HG02885 (cell line): ENCODE measurements around the gene ARL17B.
A peak's percentile ranks its signal among the peaks of the same experiment; 100 is the strongest.
"Not testable (repeated sequence)": the region's sequence is repeated elsewhere in the genome, so short reads cannot be mapped to it uniquely, and the experiment has no call there.

Experiments
- ATAC-seq: cut with Tn5 transposase; IDR thresholded peaks from one replicate; pipeline ENCODE4 v1.9.1; 2021; ENCODE audit warnings: mild to moderate bottlenecking; ENCODE audit not compliant: unreplicated experiment, poor library complexity

The ARL17B gene

GRCh38 chr17:46291618-46292017 lies 69.9 kb downstream of the ARL17B start:
- ATAC-seq: not testable (repeated sequence)

GRCh38 chr17:46290906-46291546 lies 70.5 kb downstream of the ARL17B start:
- ATAC-seq: peak; percentile 82

- ATAC-seq: not testable (repeated sequence)
Measured at GRCh38 chr17:46287587-46287986, 74.0 kb downstream of the ARL17B start.

DNA sequence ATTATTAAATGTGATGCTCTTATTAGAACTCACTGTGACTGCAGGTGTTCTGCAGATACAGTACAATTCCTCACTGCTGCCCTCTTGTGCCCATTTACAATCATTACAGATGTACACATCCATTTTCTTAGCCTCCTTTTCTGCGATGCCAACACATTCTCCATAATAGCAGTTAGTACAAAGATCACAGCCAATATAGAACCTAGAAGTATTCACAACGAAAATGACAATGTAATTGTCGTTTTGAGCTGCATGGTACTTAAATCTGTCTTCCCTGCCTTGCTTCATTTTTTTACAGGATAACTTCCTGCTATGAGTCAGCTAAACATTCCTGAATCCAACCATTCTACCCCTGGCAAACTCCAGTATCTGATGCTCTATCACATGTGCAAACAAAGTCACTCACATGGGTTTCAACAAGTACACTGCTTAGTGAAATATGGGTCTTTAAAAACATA lies 74.8 kb downstream of the ARL17B start:
- ATAC-seq: not testable (repeated sequence)

GRCh38 chr17:46285500-46285899 lies 76.1 kb downstream of the ARL17B start:
- not testable (repeated sequence) for ATAC-seq

DNA sequence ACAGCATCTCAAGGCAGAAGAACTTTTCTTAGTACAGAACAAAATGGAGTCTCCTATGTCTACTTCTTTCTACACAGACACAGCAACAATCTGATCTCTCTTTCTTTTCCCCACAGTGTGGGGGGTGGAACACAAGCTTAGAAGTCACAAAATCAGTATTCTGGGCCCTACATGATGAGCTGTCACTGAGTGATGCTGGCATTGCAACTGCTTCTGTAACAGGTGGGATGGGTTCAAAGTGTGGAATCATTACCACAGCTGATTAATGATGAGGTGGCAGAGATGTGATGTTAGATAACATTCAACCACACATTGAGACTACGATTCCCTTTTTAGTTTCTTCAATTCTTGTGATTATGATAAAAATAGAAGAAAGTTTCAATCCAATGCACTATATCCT lies 77.1 kb downstream of the ARL17B start:
- ATAC-seq: not testable (repeated sequence)

DNA sequence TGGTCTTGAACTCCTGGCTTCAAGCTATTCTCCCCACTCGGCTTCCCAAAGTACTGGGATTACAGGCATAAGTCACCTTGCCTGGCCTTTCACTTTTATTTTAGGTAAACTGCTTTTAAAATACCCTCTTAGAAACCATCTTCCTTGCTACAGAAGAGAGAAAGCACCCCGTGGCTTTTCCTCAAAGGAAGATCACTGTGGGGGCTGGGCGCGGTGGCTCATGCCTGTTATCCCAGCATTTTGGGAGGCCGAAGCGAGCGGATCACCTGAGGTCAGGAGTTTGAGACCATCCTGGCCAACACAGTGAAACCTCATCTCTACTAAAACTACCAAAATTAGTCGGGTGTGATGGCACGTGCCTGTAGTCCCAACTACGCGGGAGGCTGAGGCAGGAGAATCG lies 78.9 kb downstream of the ARL17B start:
- not testable (repeated sequence) for ATAC-seq

DNA sequence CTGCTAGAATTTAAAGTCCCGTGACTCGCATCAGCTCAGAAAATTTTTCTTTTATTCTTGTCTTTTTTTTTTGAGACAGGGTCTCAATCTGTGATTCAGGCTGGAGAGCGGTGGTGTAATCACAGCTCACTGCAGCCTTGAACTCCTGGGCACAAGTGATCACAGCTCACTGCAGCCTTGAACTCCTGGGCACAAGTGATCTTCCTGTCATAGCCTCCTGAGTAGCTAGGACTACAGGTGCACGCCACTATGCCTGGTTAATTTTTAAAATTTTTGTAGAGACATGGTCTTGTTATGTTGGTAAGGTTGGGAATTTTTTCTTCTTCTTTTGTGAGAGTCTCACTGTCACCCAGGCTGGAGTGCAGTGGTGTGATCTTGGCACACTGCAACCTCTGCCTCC lies 80.2 kb downstream of the ARL17B start:
- ATAC-seq: not testable (repeated sequence)

DNA sequence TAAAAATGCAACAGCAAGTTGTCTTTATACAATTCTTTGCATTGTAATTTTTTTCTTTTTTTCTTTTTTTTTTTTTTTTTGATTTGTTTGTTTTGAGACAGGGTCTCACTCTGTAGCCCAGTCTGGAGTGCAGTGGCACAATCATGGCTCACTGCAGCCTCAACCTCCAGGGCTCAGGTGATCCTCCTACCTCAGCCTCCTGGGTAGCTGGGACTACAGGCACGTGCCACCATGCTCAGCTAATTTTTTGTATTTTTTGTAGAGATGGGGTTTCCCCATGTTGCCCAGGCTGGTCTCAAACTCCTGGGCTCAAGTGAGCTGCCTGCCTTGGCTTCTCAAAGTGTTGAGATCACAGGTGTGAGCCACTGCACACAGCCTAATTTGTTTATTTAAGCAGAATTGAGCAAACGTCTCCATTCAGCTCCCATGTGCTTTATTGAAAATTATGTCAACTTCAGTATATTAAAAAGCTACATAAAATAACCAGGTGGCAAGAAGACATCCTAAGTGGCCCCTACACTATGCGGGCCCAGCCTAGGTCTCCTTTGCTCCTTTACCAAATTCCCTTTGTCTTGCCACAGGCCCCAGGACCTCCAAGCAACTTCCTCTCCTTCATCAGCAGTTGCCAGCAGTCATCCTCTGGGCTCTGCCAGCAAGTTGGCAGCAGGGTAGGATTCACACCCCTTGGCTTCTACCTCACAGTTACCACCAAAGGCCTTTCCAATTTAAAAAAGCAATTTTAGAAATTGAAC lies 84.7 kb downstream of the ARL17B start:
- not testable (repeated sequence) for ATAC-seq

- no peak for ATAC-seq
Measured at GRCh38 chr17:46274238-46274637, 87.3 kb downstream of the ARL17B start.

DNA sequence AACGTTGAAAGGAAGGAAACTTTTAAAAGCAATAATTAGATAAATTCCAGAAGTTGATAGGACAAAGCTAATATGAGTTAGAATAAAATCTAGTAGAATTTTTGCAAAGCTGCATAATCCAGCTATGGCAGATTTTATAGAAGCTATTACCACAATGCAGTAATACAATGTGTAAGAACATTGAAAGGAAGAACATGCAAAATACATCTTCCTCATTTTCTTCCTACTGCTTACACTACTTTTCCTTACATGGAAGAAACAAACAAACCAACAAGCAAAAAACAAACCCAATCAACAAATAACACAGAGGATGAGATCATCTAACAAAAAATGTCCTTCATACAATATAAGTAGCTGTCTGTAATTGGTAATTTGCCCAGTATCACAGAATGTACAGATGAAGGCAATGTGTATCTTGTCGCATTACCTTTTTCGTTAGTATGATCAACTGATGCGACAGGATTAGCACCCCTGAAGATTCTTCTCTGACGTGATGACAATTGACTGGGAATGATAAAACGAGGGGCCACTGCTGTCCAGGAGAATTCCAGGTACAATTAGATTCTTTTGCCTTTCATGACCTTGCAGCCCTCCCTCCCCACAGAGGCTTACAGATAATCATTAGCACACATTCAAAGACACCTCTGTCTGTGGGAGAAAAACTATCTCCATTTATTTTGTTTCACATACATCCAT lies 87.9 kb downstream of the ARL17B start:
- ATAC-seq: no peak

GRCh38 chr17:46270032-46270431 lies 91.5 kb downstream of the ARL17B start:
- ATAC-seq: no peak

DNA sequence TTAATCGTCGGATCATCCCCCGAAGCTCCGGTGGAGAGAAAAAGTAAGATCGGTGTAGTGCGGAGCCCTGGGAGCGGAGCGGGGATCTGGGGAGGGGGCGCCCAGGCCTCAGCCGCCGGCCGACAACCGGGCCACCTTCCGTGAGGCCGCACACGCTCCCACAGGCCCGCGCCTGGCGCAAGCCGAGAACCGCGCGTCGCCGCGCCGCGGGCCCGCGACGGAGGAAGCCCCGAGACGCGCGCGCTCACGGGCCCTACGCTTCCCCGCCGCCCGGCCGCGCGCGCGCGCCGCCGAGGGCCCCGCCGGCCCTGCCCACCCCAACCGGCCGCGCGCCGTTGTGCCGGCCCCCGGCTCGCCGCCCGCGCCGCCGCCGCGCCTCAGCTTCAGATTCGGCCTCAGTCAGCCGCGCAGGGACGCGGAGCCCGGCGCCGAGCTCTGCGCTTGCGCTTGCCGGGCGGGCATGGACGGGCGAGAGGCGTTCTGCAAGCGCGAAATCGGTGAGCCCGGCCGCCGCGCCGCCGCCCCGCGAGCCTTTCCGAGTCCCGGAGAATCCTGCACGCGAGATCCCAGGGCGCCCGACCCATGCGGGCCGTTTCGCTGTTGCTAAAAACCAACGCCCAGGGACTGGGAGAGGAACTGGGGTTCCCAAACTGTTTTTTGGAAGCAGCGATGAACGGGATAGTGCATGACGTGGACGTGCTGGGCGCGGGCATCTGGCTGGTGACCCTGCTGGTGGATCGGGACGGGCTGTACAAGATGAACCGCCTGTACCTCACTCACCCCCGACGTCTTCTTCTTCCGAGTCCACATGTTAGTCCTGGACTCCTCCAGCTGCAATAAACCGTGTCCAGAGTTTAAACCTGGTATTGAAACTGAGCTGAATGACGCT lies 94.7 kb downstream of the ARL17B start:
- ATAC-seq: peak; percentile 88

DNA sequence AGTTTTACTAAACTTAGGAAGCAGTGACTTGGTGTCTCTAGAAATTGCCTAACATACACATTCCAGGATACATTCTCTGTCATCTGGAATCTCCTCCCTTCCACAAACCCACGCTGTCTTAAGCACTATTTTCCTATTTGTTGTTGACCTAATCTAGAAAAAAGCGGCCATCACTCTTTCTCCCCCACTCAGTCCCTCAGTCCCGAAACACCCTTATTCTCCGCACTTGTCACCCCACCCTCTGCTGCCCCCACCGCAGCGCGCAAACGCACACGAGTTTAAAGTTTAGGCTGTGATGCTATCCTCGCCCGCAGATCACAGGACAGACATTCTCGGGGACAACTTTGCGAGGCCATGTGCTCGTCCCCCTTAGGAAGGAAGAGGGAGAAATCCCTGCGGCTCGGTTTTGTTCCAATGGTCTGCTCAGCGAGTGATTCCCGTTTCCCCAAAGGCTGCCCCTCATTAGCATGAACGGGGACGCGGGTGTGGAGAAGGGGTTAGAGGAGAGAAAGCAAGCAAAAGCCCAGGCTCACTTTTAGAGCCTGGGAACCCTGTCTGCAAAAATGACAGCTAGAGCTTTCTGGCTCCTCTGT lies 95.4 kb downstream of the ARL17B start:
- not testable (repeated sequence) for ATAC-seq

DNA sequence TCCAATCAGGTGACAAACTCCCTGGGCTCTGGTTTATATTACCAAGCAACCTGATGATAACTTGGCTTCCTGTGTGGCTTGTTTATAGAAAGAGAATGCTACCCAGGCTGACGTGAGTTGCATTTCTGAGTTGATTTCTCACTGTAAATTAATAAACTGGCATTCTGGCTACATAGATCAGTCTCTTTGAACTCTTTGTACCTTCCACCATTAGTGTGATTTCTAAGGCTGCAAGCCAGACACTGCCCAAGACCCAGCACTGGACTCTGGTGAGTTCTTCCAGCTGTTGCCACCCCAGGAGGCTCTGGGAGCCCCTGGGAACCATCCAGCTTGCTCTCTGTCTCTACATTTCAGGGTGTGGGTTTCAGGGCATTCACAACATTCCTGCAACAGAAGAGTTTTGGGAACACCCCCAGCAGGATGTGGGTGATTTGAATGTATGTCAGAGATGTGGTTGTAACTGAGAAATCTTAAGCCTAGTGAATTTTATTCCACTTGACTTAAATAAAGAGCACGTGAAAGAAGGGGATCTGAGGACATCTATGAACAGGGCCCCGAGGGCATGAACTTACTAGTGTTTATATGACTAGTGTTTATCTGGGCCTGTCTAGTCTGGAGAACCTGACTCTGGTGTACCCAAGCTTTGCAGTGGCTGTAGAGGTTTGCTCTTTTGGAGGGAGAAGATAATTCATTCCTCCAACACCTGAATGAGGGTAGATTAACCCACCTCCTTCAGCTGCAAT lies 96.9 kb downstream of the ARL17B start:
- ATAC-seq: no peak

DNA sequence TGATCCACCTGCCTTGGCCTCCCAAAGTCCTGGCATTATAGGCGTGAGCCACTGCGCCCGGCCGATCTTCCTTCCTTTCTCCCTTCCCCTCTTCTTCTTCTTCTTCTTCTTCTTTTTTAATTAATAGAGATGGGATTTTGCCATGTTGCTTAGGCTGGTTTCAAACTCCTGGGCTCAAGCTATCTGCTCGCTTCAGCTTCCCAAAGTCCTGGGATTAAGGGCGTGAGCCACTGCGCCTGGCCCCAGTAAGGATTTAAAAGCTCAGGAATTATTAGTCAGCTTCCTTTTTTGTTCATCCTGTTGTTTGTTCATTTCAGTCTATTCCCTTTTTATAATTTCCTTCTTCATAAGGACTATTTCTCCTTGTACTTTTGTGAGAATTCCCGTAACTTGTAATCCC lies 99.3 kb downstream of the ARL17B start:
- ATAC-seq: no peak

DNA sequence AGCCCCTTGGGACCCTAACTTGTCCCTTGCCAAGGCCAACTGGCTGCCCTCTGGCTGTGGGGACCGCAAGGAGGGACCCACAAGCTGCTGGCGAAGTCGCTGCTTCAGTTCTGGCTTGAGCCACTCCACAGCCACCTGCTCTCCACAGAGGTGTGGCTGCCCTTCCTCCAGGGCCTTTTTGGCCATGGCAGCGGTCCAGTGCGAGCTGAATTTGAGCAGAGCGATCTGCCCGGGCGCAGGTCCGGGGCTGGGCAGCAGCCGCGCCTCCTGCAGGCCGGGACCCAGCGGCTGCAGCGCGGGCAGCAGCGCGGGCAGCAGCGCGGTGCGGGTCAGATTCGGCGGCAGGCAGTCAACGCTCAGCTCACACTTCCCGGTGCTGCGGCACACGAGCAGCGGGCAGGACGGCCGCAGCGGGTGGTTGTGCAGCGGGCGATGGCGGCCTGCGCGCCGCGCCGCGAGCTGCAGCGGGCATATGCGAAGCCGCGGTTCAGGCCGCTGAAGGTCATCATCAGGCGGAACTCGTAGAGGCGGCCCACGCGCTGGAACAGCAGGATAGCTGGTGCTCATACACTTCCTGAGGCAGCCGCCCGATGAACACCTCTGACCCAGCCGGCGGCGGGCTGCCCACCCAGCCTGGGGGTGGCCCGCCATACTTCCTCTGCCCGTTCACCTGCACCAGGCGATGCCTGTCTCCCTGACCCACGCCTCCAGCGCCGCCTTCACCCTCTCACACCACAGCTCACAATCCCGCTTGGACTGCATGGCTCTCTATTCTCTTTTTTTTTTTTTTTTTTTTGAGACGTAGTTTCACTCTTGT lies 101.5 kb downstream of the ARL17B start:
- ATAC-seq: not testable (repeated sequence)

DNA sequence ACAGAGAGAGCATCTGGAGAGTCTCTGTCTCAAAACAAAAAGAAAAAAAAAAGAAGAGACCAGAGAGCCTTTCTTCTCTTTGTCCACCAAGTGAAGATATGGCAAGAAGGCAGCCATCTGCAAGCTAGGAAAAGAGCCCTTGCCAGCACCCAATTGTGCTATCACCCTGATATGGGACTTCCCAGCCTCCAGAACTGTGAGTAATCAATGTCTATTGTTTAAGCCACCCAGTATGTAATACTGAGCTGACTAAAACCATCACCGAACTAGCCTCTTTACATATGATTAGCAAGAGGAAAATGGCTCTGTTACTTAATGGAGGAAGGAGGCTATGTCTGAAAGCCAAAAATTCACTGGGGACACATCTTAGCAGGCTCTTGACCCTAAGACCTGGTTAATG lies 105.2 kb downstream of the ARL17B start:
- ATAC-seq: not testable (repeated sequence)
